WTC11 (cell line): ENCODE results near the gene GCG. TPM values are rescaled to one million over a fixed set of nuclear protein-coding genes. Genes with fewer than 3 reads are reported as not detected.

Source experiments
- ATAC-seq: fragments of 200-7000 bp; cut with Tn5 transposase; 2 replicates; pipeline ENCODE4 v1.10.0; 2021; ENCODE audit warnings: mild to moderate bottlenecking, moderate library complexity
- CTCF ChIA-PET: fragments of 300-600 bp; sonication (Branson Sonifier 250); formaldehyde crosslinking; loops from one replicate; lab custom pipeline; 2021; ENCODE audit warnings: antibody characterized with exemption; lab: Charles Lee
- POLR2A ChIA-PET: fragments of 350-600 bp; sonication (Branson Sonifier 250); formaldehyde crosslinking; loops from one replicate; lab custom pipeline; 2021; ENCODE audit warnings: antibody characterized with exemption; lab: Charles Lee
- DNase-seq: peaks from one replicate; pipeline ENCODE4 v3.0.0; 2021; ENCODE audit warnings: low spot score
- H3K27ac Mint-ChIP-seq: 2 replicates; pipeline ENCODE4 v1.8.0; 2021; ENCODE audit warnings: mixed read lengths
- H3K27me3 Mint-ChIP-seq: 2 replicates; pipeline ENCODE4 v1.8.0; 2021; ENCODE audit warnings: low read depth, mild to moderate bottlenecking, moderate library complexity, mixed read lengths
- H3K36me3 Mint-ChIP-seq: 2 replicates; pipeline ENCODE4 v1.8.0; 2021; ENCODE audit warnings: mixed read lengths
- H3K4me1 Mint-ChIP-seq: 2 replicates; pipeline ENCODE4 v1.8.0; 2022; ENCODE audit warnings: mixed read lengths
- H3K4me3 Mint-ChIP-seq: 2 replicates; pipeline ENCODE4 v1.8.0; 2021; ENCODE audit warnings: mild to moderate bottlenecking, moderate library complexity, mixed read lengths
- H3K9me3 Mint-ChIP-seq: 2 replicates; pipeline ENCODE4 v1.8.0; 2021; ENCODE audit warnings: mixed read lengths
- ATF1 ChIP-seq: sonication (generic); formaldehyde crosslinking; IDR thresholded peaks from 2 replicates; pipeline ENCODE4 v1.8.1; 2023; ENCODE audit warnings: mild to moderate bottlenecking, moderate library complexity, missing genetic modification reagents
- CBFB ChIP-seq: sonication (generic); formaldehyde crosslinking; IDR thresholded peaks from 2 replicates; pipeline ENCODE4 v1.8.1; 2022; ENCODE audit warnings: mild to moderate bottlenecking, low read depth, missing genetic modification reagents
- ETV6 ChIP-seq: sonication (generic); formaldehyde crosslinking; IDR thresholded peaks from 2 replicates; pipeline ENCODE4 v1.8.1; 2022; ENCODE audit warnings: mild to moderate bottlenecking, missing genetic modification reagents
- GABPB1 ChIP-seq: sonication (generic); formaldehyde crosslinking; IDR thresholded peaks from 2 replicates; pipeline ENCODE4 v1.8.1; 2023; ENCODE audit warnings: mild to moderate bottlenecking, missing genetic modification reagents
- JUN ChIP-seq: sonication (generic); formaldehyde crosslinking; IDR thresholded peaks from 2 replicates; pipeline ENCODE4 v1.8.0; 2023; ENCODE audit warnings: mild to moderate bottlenecking, missing genetic modification reagents
- OVOL2 ChIP-seq: fragments of 250-450 bp; sonication (Bioruptor Pico); IDR thresholded peaks from 2 replicates; pipeline ENCODE4 v1.9.0; 2021; ENCODE audit warnings: mild to moderate bottlenecking, borderline replicate concordance
- RORB ChIP-seq: fragments of 250-450 bp; sonication (Bioruptor Pico); IDR thresholded peaks from 2 replicates; pipeline ENCODE4 v1.9.0; 2021; ENCODE audit warnings: mild to moderate bottlenecking
- SOX15 ChIP-seq: fragments of 250-450 bp; sonication (Bioruptor Pico); IDR thresholded peaks from 2 replicates; pipeline ENCODE4 v1.9.0; 2021; ENCODE audit warnings: mild to moderate bottlenecking
- ZBTB21 ChIP-seq: sonication (generic); formaldehyde crosslinking; IDR thresholded peaks from 2 replicates; pipeline ENCODE4 v1.8.1; 2023; ENCODE audit warnings: mild to moderate bottlenecking, missing genetic modification reagents, borderline replicate concordance
- ZNF121 ChIP-seq: sonication (generic); formaldehyde crosslinking; IDR thresholded peaks from 2 replicates; pipeline ENCODE4 v1.8.0; 2023; ENCODE audit warnings: missing genetic modification reagents
- ZNF263 ChIP-seq: sonication (generic); formaldehyde crosslinking; IDR thresholded peaks from 2 replicates; pipeline ENCODE4 v1.8.1; 2022; ENCODE audit warnings: low read depth, mild to moderate bottlenecking, moderate library complexity, missing genetic modification reagents
- ZNF396 ChIP-seq: fragments of 250-450 bp; sonication (Bioruptor Pico); IDR thresholded peaks from 2 replicates; pipeline ENCODE4 v1.8.0; 2021; ENCODE audit warnings: mild to moderate bottlenecking, moderate library complexity, borderline replicate concordance
- ZNF423 ChIP-seq: fragments of 250-450 bp; sonication (Bioruptor Pico); IDR thresholded peaks from 2 replicates; pipeline ENCODE4 v2.1.2; 2022; ENCODE audit warnings: mild to moderate bottlenecking, moderate library complexity
- ZNF671 ChIP-seq: fragments of 250-450 bp; sonication (Bioruptor Pico); IDR thresholded peaks from 2 replicates; pipeline ENCODE4 v1.8.0; 2021; ENCODE audit warnings: mild to moderate bottlenecking
- total RNA-seq: library from RNA; stranded (reverse); gene quantifications from 3 replicates; pipeline ENCODE4 v1.2.3, GENCODE V29; 2021
- TF ChIP-seq, protein P1 (sequence below): sonication (generic); formaldehyde crosslinking; IDR thresholded peaks from 2 replicates; pipeline ENCODE4 v1.8.0; 2022; ENCODE audit warnings: mild to moderate bottlenecking, missing genetic modification reagents
- TF ChIP-seq, protein P2 (sequence below): fragments of 250-450 bp; sonication (Bioruptor Pico); IDR thresholded peaks from 2 replicates; pipeline ENCODE4 v1.9.0; 2021; ENCODE audit warnings: moderate library complexity, mild to moderate bottlenecking, inconsistent platforms, borderline replicate concordance
- TF ChIP-seq, protein P3 (sequence below): sonication (generic); formaldehyde crosslinking; IDR thresholded peaks from 2 replicates; pipeline ENCODE4 v1.8.0; 2022; ENCODE audit warnings: mild to moderate bottlenecking, missing genetic modification reagents
- TF ChIP-seq, protein P4 (sequence below): fragments of 250-450 bp; sonication (Bioruptor Pico); conservative IDR thresholded peaks from 2 replicates; pipeline ENCODE4 v1.9.0; 2021; ENCODE audit warnings: mild to moderate bottlenecking
- TF ChIP-seq, protein P5 (sequence below): sonication (generic); formaldehyde crosslinking; IDR thresholded peaks from 2 replicates; pipeline ENCODE4 v1.8.1; 2023; ENCODE audit warnings: mild to moderate bottlenecking, missing genetic modification reagents

The GCG gene
- total RNA-seq, 1 experiment from 2014 or later, result not detected

DNA sequence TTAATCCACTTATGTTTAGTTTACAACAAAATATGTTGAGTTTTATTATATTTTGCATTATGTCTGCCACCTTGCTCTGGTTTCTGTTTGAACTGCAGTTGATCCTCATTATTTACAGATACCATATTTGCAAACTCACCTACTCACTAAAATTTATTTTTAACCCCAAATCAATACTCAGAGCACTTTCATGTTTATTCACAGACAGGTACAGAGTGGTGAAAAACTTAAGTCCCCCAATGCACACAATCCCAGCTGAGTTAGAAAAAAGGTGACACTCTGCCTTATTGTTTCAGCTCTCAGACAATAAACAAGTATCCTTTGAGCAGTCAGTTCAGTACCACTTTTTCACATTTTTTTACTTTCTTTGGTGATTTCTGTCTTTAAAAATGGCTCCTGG is 13.7 kb downstream of the GCG start:
- H3K9me3 Mint-ChIP-seq, result no peaks in the 10 kb centered on the region
- TF ChIP-seq, protein P1, sequence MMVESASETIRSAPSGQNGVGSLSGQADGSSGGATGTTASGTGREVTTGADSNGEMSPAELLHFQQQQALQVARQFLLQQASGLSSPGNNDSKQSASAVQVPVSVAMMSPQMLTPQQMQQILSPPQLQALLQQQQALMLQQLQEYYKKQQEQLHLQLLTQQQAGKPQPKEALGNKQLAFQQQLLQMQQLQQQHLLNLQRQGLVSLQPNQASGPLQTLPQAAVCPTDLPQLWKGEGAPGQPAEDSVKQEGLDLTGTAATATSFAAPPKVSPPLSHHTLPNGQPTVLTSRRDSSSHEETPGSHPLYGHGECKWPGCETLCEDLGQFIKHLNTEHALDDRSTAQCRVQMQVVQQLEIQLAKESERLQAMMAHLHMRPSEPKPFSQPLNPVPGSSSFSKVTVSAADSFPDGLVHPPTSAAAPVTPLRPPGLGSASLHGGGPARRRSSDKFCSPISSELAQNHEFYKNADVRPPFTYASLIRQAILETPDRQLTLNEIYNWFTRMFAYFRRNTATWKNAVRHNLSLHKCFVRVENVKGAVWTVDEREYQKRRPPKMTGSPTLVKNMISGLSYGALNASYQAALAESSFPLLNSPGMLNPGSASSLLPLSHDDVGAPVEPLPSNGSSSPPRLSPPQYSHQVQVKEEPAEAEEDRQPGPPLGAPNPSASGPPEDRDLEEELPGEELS, result no peak
- TF ChIP-seq ETV6 (no peak), SOX15 (CRISPR knock-in tag) (no peak), CBFB (CRISPR knock-in tag) (no peak), OVOL2 (no peak), JUN (no peak), GABPB1 (no peak), ZNF263 (no peak), ZBTB21 (CRISPR knock-in tag) (no peak)
- H3K4me3 Mint-ChIP-seq, result no peak overlapping the region
- DNase-seq (no peak), ATAC-seq (no peak)
- no peaks in the 10 kb centered on the region for H3K27me3 Mint-ChIP-seq
- ChIA-PET CTCF (interaction anchor here (1.4 kb wide), 1 partner anchor 160 kb away, joined by 4 read pairs; no protein-coding TSS in a partner anchor), POLR2A (no interaction called here)
- no peaks in the 10 kb centered on the region for H3K4me1 Mint-ChIP-seq
- no peaks in the 10 kb centered on the region for H3K36me3 Mint-ChIP-seq
- H3K27ac Mint-ChIP-seq, result no peak overlapping the region

DNA sequence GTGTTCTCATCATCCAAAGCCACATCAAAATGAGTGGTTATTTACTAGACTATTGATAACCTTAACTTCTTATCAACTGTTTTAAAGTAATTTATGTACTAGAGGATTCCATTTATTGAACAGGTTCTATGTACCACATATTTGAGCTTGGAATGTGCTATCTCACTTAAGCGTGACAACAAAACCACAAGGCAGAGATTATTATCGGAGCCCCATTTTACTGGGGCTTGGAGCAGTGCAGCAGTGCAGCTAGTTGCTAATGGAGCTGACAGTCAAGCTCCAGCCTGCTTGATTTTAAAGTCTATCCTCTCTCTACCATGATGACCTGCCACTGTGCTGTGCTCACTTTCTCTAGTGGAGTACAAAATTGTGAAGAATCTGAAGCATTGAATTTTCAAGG is 24.6 kb downstream of the GCG start:
- no peak for TF ChIP-seq ZNF671
- DNase-seq (no peak), ATAC-seq (no peak)
- H3K4me1 Mint-ChIP-seq, result 0 out of 2 replicates have a peak, but pooled peaks cover 4% of the 10 kb centered on the region
- CTCF ChIA-PET, result no interaction called here
- H3K27ac Mint-ChIP-seq, result no peak overlapping the region
- no peaks in the 10 kb centered on the region for H3K27me3 Mint-ChIP-seq
- POLR2A ChIA-PET, result no interaction called here
- H3K9me3 Mint-ChIP-seq, result 0 out of 2 replicates have a peak, but pooled peaks cover 8% of the 10 kb centered on the region
- H3K36me3 Mint-ChIP-seq, result no peaks in the 10 kb centered on the region
- H3K4me3 Mint-ChIP-seq, result no peak overlapping the region

DNA sequence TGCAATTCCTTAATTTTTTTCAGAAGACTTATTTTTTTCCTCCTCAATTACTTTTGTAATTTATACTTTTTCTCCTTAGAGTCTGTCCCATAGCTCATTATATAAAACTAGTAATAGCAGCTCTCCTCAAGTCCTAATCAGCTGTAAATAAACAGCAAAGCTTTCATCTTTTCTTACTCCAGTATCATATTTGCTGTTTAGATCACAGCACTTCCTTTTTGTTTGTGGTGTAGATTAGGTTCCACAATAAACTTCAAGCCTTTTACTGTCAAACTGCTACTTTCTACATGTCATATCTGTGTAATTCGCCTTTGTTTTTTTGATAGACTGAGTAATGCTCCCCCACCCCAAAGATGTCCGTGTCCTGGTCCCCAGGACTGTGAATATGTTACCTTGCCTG is 25.5 kb downstream of the GCG start:
- no peak for ATAC-seq
- 0 out of 2 replicates have a peak, but pooled peaks cover 8% of the 10 kb centered on the region for H3K9me3 Mint-ChIP-seq
- TF ChIP-seq ZNF121 (CRISPR knock-in tag) (no peak), ZNF396 (CRISPR knock-in tag) (no peak), GABPB1 (no peak), ZNF423 (CRISPR knock-in tag) (no peak), RORB (no peak), ATF1 (CRISPR knock-in tag) (no peak)
- TF ChIP-seq, protein P1, result no peak
- TF ChIP-seq, protein P2, sequence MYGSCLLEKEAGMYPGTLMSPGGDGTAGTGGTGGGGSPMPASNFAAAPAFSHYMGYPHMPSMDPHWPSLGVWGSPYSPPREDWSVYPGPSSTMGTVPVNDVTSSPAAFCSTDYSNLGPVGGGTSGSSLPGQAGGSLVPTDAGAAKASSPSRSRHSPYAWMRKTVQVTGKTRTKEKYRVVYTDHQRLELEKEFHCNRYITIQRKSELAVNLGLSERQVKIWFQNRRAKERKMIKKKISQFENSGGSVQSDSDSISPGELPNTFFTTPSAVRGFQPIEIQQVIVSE, result no peak
- TF ChIP-seq, protein P3, sequence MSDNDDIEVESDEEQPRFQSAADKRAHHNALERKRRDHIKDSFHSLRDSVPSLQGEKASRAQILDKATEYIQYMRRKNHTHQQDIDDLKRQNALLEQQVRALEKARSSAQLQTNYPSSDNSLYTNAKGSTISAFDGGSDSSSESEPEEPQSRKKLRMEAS, result no peak
- TF ChIP-seq, protein P4, sequence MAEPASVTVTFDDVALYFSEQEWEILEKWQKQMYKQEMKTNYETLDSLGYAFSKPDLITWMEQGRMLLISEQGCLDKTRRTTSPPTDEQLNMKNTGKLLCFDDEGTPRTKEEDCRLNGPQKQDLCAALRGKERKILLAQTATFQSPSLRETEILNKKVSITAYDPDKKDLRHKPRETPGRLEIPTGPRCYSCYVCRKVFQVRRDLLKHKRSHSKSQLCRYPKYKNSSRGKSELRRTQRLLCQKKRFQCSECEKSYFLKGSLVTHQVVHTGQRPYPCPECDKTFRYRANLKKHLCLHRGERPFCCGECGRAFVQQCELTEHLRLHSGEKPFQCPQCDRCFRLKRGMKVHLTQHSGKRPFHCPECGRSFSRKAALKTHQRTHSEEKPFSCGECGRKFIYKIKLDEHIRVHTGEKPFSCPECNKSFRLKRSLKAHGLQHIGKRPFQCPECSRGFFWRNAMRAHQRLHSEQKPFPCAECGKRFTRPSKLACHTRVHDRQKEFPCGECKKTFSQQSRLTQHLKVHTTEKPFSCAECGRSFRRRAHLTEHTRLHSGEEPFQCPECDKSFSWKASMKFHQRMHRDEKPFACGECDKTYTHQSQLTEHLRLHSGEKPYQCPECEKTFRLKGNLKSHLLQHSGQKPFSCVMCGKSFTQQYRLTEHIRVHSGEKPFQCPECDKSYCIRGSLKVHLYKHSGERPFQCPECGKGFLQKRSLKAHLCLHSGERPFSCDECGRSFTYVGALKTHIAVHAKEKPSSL (CRISPR knock-in tag), result no peak
- TF ChIP-seq, protein P5, sequence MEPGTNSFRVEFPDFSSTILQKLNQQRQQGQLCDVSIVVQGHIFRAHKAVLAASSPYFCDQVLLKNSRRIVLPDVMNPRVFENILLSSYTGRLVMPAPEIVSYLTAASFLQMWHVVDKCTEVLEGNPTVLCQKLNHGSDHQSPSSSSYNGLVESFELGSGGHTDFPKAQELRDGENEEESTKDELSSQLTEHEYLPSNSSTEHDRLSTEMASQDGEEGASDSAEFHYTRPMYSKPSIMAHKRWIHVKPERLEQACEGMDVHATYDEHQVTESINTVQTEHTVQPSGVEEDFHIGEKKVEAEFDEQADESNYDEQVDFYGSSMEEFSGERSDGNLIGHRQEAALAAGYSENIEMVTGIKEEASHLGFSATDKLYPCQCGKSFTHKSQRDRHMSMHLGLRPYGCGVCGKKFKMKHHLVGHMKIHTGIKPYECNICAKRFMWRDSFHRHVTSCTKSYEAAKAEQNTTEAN (CRISPR knock-in tag), result no peak
- CTCF ChIA-PET, result interaction anchor here (1.3 to 3.3 kb wide), 4 partner anchors 126 to 172 kb away, joined by 3 to 15 read pairs (median 8); no protein-coding TSS in a partner anchor
- H3K4me1 Mint-ChIP-seq, result 0 out of 2 replicates have a peak, but pooled peaks cover 4% of the 10 kb centered on the region
- DNase-seq, result no peak
- no peak overlapping the region for H3K4me3 Mint-ChIP-seq
- POLR2A ChIA-PET, result interaction anchor here (1.2 kb wide), 1 partner anchor 138 kb away, joined by 3 read pairs; no protein-coding TSS in a partner anchor
- H3K36me3 Mint-ChIP-seq, result no peaks in the 10 kb centered on the region
- no peak overlapping the region for H3K27ac Mint-ChIP-seq
- no peaks in the 10 kb centered on the region for H3K27me3 Mint-ChIP-seq
